GM04503 (cell line): ENCODE measurements around the gene TOMM20L.

Experiments used
- DNase-seq: peaks from one replicate; pipeline ENCODE4 v3.0.0-alpha.2; 2012; ENCODE audit warnings: low read depth

The TOMM20L gene

DNA sequence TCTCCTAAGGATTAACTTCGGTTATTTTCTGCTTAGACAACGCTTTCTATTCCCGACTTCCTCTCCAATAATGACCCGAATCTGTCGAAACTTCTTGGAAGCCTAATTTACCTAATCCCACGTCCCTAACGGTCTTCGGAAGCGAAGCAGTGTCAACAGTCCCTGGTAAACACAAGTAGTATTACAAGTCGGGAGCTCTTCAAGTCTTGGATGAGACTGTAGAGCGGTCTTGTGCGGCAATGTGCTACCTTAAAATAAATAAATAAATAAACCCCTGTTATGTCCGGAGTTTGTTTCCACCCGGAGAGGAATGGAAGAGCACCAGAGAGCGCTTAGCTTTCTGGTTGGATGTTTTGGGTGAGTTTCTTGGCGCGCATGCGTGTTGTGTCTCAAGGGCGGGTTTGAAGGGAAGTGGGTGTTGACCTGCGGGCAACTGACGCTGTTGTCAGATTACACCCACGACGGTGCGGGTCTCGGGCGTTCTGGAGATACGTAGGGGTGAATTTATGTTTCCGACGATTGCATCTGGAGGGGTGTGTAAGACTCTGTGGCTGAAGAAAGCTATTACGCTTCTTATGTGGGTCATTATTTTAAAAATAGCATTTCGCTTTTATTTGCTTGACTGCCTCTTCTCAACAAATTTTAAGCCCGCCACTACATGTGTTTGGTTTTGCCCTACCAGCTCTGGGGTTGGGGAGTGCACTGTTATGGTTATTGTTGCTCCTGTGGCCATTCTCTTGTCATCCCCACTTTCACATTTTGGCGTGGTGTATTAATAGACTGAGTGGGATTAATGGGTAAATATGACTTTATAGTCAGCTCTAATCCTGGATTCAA is 31.8 kb downstream of the TOMM20L start, which contains the start of the genes KIAA0586 and TIMM9:
Gene KIAA0586, plus strand, starts transcription at position 439 of the 837 bp plus-strand sequence. CDS start 546 bp downstream, outside the sequence.
Gene TIMM9, minus strand, starts transcription at position 251 of the 837 bp plus-strand sequence. CDS start 15,586 bp downstream, outside the sequence.
- peak; percentile 89 for DNase-seq

DNA sequence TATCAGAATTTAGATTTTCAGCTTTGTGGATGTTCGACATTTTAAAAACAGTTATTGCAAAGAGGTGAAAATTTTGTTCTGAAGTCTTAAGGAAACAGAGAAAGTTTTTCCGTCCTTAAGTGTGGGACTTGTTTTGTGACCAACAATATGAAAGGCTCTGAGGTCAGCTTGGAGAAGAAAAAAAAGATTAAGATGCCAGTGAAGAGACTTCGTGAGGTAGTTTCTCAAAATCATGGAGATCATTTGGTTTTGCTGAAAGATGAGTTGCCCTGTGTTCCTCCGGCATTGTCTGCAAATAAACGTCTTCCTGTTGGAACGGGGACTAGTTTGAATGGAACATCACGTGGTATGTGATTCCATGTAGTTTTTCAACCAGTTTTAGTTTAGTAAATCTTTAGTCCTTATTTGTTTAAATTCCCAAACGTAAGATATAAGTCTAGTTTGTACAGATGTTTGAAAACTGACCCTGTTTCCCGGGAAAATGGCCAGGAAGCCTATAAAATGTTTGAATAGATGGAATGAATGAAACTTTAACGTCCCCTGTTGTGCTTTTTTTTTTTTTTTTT is 32.5 kb downstream of the TOMM20L start:
- DNase-seq, result peak; percentile 20

DNA sequence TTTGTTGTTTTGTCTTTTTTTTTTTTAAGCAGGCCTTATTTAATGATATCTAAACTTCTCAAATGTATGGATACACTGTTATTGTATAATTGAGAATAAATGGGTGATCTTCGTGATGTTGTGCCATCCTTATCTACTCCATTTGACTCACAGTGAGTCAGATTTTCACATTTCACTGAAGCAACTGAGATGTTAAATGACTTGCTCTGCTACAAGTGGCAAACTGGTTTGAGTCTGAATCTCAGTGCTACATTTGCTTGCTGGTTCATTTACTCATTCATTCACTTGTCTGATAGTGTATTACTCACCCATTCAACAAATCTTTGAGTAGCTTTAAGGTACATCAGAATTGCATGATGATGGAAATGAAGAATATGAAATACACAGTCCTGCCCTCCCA is 34.4 kb downstream of the TOMM20L start:
- DNase-seq, result peak; percentile 7

DNA sequence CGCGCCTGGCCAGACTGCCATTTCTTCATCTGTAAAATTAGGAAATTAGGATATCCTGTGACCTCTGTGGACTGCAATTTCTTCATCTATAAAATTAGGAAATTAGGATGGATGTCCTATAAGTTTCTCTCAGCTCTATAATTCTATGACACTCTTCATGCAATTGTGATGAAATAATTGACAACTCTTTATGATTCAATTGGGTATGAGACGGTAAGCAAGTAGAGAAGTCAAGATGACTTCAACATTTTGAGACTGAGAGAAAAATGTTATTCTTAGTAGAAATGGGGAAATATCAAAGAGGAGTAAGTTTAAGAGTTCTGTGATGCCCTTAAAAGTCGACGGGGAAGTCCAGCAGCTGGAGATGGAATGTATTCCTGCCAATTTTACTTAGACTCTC is 43.7 kb downstream of the TOMM20L start:
- DNase-seq, result no peak

DNA sequence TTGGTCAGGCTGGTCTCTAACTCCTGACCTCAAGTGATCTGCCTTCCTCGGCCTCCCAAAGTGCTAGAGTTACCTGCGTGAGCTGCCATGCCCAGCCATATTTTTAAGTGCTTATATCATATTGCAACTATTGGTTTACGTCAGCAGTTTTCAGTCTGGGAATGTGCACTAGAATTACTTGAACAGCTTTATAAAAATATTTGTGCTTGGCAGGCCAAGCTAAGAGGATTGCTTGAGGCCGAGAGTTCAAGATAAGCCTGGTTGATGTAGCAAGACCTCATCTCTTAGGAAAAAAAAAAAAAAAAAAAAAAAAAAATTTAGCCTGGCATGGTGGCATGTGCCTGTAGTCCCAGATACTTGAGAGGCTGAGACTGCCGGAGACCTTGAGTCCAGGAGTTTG is 48.9 kb downstream of the TOMM20L start:
- no peak for DNase-seq

DNA sequence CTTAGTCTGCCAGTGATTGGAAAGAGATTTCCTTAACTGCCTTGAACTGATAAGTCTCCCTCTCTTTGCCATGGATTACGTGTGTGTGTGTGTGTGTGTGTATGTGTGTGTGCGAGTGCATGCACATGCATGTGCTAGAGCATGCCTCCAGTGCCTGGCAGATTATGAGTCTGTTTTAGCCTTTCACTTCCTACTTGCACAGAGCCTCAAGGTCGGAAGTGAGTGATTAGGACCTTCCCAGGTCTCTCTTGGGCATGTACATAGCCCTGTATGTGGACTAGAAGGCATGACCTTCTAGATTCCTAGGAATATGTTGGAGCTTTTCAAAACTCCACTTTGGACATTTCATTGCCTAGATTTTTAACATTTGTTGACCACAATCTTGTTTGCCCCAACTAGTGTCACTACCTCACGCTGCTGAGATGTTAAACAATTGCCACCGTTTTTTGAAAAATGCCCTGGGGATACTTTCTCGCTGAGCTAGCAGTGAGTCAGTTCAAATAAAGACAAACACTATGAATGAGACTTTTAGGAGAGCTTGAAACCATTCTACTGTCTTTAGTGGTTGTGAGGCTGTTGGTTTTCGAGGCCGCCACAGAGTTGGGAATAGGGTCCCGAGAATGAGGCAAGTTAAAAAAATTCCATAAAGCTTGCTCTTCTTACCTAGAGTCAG is 60.0 kb downstream of the TOMM20L start:
- no peak for DNase-seq
